Skeletal muscle satellite cell (primary cell): Measurements from ENCODE around the gene ARHGAP19.
"Not testable (repeated sequence)": the region's sequence is repeated elsewhere in the genome, so short reads cannot be mapped to it uniquely, and the experiment has no call there.

Source experiments
- H3K27me3 ChIP-seq: 2 replicates; pipeline ENCODE4 v1.7.0; 2013; ENCODE audit warnings: low read length; ENCODE audit not compliant: control insufficient read depth, insufficient read depth
- H3K36me3 ChIP-seq: 2 replicates; pipeline ENCODE4 v1.7.0; 2013; ENCODE audit warnings: mild to moderate bottlenecking, control low read depth, low read length; ENCODE audit not compliant: insufficient read depth
- H3K4me1 ChIP-seq: 2 replicates; pipeline ENCODE4 v1.7.0; 2013; ENCODE audit warnings: low read length; ENCODE audit not compliant: control insufficient read depth, insufficient read depth
- H3K4me2 ChIP-seq: 2 replicates; pipeline ENCODE4 v1.7.0; 2013; ENCODE audit warnings: mild to moderate bottlenecking, low read length
- H3K4me3 ChIP-seq: 2 replicates; pipeline ENCODE4 v1.7.0; 2013; ENCODE audit warnings: low read length
- H3K9ac ChIP-seq: 2 replicates; pipeline ENCODE4 v1.7.0; 2013; ENCODE audit warnings: mild to moderate bottlenecking, low read depth, low read length, moderate library complexity
- H3K9me3 ChIP-seq: replicated peaks from 2 replicates; pipeline ENCODE4 v1.7.0; 2013; ENCODE audit warnings: mild to moderate bottlenecking, control low read depth, low read length

The ARHGAP19 gene

DNA sequence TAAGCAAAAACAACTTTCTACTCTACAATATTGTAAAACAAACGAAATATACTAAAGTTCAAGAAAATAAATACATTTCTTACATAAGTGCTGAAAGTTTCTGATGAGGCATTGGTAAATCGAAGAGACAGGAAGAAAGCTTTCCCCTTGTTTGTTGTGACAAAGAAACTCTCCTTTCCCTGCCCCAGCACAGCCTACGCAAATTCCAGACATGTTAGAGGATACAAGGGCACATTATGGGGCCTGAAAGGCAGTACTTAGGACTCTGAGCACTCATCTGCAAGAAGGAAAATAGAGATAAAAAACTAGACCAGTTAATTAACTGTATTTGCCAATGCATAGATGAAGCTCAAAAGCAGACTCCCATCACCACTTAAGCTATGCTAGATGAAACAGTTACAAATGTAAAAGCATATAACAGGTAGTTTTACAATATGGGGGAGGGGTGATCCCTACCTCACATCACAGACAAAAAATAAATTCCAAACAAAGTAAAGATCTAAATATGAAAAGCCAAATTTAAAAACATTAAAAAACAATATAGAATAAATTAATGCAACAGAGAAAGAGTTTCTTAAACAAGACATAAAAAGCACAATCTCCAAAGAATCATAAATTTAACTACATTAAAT, 21.8 kb downstream of the ARHGAP19 start:
- H3K9ac ChIP-seq, result peak overlapping the region; percentile 12

GRCh38 chr10:97267671-97268070, 24.8 kb downstream of the ARHGAP19 start:
- no peaks in the 10 kb centered on the region for H3K9me3 ChIP-seq
- H3K4me3 ChIP-seq, result no peak overlapping the region
- H3K27me3 ChIP-seq, result no peaks in the 10 kb centered on the region
- H3K4me1 ChIP-seq, result peaks cover 3% of the 10 kb centered on the region
- H3K36me3 ChIP-seq, result no peaks in the 10 kb centered on the region
- H3K4me2 ChIP-seq, result no peak overlapping the region
- H3K9ac ChIP-seq, result no peak overlapping the region

More for the DNA sequence above, 21.8 kb downstream of the ARHGAP19 start:
- Histone ChIP-seq H3K4me1 (peaks cover 6% of the 10 kb centered on the region), H3K4me2 (peak overlapping the region; percentile 21), H3K4me3 (no peak overlapping the region), H3K9me3 (no peaks in the 10 kb centered on the region), H3K36me3 (no peaks in the 10 kb centered on the region), H3K27me3 (no peaks in the 10 kb centered on the region)

DNA sequence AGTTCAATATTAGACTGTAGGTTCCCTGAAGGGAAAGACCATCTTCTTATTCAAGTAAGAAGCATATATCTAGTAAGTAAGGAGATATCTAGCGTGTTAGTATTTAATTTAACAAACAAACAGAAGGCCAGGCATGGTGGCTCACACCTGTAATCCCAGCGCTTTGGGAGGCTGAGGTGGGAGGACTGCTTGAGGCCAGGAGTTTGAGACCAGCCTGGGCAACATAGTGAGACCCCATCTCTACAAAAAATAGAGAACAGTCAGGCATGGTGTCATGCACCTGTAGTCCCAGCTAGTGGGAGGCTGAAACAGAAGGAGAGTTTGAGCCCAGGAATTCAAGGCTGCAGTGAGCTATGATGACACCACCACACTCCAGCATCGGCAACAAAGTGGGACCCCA, 27.3 kb downstream of the ARHGAP19 start:
- H3K27me3 ChIP-seq, H3K4me1 ChIP-seq, H3K4me2 ChIP-seq, H3K9ac ChIP-seq, H3K9me3 ChIP-seq, H3K36me3 ChIP-seq, H3K4me3 ChIP-seq: not testable (repeated sequence)

- no peak overlapping the region for H3K4me2 ChIP-seq
- no peaks in the 10 kb centered on the region for H3K27me3 ChIP-seq
- no peak overlapping the region for H3K9ac ChIP-seq
- H3K9me3 ChIP-seq, result no peaks in the 10 kb centered on the region
- no peaks in the 10 kb centered on the region for H3K36me3 ChIP-seq
- no peaks in the 10 kb centered on the region for H3K4me1 ChIP-seq
- no peak overlapping the region for H3K4me3 ChIP-seq
These were observed 28.5 kb downstream of the ARHGAP19 start for GRCh38 chr10:97263971-97264370.

DNA sequence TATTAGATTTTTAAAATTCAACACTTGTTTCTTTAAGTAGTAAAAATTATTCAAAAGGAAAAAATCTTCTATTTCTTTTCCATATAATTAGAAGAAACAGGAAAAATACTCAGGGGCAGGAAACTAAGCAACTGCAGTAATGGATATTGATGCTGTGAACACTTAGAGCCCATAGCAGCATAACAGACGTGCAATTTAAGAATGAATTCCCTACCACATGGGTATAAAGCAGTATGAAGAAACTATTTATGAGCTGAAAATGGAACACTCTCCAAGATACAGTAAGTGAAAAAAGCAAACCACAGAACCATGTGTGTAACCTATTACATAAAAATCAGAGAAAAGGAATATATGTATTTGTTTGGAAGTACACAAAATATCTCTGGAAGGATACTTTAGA, 30.8 kb downstream of the ARHGAP19 start:
- no peaks in the 10 kb centered on the region for H3K36me3 ChIP-seq
- no peak overlapping the region for H3K9ac ChIP-seq
- H3K4me2 ChIP-seq, result no peak overlapping the region
- no peak overlapping the region for H3K4me3 ChIP-seq
- H3K4me1 ChIP-seq, result no peaks in the 10 kb centered on the region
- no peaks in the 10 kb centered on the region for H3K27me3 ChIP-seq
- no peaks in the 10 kb centered on the region for H3K9me3 ChIP-seq

DNA sequence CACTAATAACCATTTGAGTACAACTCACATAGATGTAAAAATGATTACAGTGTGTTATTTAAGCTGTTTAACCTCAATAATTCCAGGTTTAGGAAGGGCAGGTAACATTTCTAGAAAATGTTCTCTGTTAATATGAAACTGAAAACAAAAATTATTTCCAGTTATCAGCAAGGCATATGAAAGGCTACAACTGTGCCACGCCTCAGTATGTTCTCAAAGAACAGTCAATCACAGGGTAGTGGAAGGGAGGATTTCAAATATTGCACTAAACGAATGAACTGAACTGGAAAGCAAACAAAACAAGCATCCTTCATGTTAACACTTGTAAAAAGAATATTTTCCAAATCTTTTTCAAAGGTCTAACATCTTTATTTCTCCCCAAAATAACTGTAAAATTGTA, 31.3 kb downstream of the ARHGAP19 start:
- Histone ChIP-seq H3K36me3 (no peaks in the 10 kb centered on the region), H3K4me1 (no peaks in the 10 kb centered on the region), H3K4me3 (no peak overlapping the region), H3K9me3 (no peaks in the 10 kb centered on the region), H3K27me3 (no peaks in the 10 kb centered on the region), H3K4me2 (no peak overlapping the region), H3K9ac (no peak overlapping the region)

DNA sequence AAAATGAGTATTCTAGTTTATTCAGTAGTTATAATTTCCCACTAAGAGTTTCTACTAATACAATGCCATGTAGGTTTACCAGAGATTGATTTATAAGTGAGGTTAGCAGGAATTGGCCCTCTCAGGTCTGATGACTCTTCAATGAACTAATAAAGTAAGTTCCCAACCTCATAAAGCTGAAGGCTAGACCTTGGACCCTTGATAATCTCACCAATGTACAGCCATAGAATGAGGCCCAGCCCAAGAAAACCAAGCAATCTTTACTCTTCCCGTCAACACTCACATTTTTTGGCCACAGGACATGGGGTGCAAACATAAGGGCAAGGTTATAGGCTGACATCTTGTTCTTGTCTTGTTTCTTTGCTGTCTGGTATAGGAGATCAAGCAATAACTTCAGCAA, 33.3 kb downstream of the ARHGAP19 start:
- no peak overlapping the region for H3K4me2 ChIP-seq

GRCh38 chr10:97256356-97256755, 36.1 kb downstream of the ARHGAP19 start:
- H3K9ac ChIP-seq, result no peak overlapping the region
- no peaks in the 10 kb centered on the region for H3K9me3 ChIP-seq
- no peak overlapping the region for H3K4me3 ChIP-seq
- no peak overlapping the region for H3K4me2 ChIP-seq
- H3K27me3 ChIP-seq, result no peaks in the 10 kb centered on the region
- H3K4me1 ChIP-seq, result no peaks in the 10 kb centered on the region
- no peaks in the 10 kb centered on the region for H3K36me3 ChIP-seq

More for the DNA sequence above, 33.3 kb downstream of the ARHGAP19 start:
- H3K27me3 ChIP-seq, result no peaks in the 10 kb centered on the region
- no peaks in the 10 kb centered on the region for H3K4me1 ChIP-seq
- no peak overlapping the region for H3K4me3 ChIP-seq
- no peak overlapping the region for H3K9ac ChIP-seq
- no peaks in the 10 kb centered on the region for H3K9me3 ChIP-seq
- H3K36me3 ChIP-seq, result no peaks in the 10 kb centered on the region

GRCh38 chr10:97255512-97256293, 36.7 kb downstream of the ARHGAP19 start:
- Histone ChIP-seq H3K4me2 (no peak overlapping the region), H3K4me1 (no peaks in the 10 kb centered on the region), H3K4me3 (no peak overlapping the region), H3K9ac (no peak overlapping the region), H3K9me3 (no peaks in the 10 kb centered on the region), H3K36me3 (no peaks in the 10 kb centered on the region), H3K27me3 (no peaks in the 10 kb centered on the region)

DNA sequence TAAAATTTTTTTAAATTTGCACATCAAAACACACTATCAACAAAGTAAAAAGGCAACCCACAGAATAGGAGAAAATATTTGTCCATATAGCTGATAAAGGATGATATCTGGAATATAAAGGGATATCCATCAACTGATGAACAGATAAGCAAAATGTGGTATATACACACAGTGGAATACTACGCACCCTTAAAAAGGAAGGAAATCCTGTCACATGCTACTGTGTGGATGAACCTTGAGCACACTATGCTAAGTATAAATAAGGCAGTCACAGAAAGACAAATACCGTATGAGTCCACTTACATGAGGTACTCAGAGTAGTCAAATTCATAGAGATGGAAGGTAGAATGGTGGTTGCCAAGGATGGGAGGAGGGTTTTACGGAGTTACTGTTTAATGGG, 37.7 kb downstream of the ARHGAP19 start:
- Histone ChIP-seq H3K9ac (no peak overlapping the region), H3K27me3 (no peaks in the 10 kb centered on the region), H3K9me3 (no peaks in the 10 kb centered on the region), H3K4me1 (no peaks in the 10 kb centered on the region), H3K4me2 (no peak overlapping the region), H3K36me3 (no peaks in the 10 kb centered on the region), H3K4me3 (no peak overlapping the region)

DNA sequence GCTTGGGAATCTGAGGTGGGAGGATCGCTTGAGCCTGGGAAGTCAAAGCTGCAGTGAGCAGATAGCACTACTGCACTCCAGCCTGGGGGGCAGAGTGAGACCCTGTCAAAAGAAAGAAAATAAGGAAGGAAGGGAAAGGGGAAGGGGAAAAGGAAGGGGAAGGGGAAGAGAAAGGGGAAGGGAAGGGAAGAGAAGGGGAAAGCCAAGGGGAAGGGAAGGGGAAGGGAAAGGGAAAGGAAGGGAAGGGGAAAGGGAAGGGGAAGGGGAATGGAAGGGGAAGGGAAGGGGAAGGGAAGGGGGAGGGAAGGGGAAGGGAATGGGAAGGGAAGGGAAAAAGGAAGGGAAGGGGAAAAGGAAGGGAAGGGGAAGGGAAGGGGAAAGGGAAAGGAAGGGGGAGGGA, 41.5 kb downstream of the ARHGAP19 start:
- Histone ChIP-seq H3K4me2 (no peak overlapping the region), H3K27me3 (no peaks in the 10 kb centered on the region), H3K4me3 (no peak overlapping the region), H3K9ac (no peak overlapping the region), H3K36me3 (no peaks in the 10 kb centered on the region), H3K4me1 (no peaks in the 10 kb centered on the region), H3K9me3 (no peaks in the 10 kb centered on the region)

GRCh38 chr10:97243836-97244235, 48.6 kb downstream of the ARHGAP19 start:
- no peaks in the 10 kb centered on the region for H3K4me1 ChIP-seq

More at GRCh38 chr10:97243836-97244235, 48.6 kb downstream of the ARHGAP19 start:
- Histone ChIP-seq H3K4me2 (no peak overlapping the region), H3K27me3 (no peaks in the 10 kb centered on the region), H3K4me3 (no peak overlapping the region), H3K9ac (no peak overlapping the region), H3K36me3 (peaks cover 3% of the 10 kb centered on the region), H3K9me3 (no peaks in the 10 kb centered on the region)
